Epithelial cell of proximal tubule (primary cell): ENCODE measurements around the gene DRAXIN. TPM values are rescaled to one million over a fixed set of nuclear protein-coding genes. Genes with fewer than 3 reads are reported as not detected.

ENCODE experiments used
- DNase-seq: peaks from one replicate; pipeline ENCODE4 v3.0.0-alpha.2; 2011; ENCODE audit warnings: low read depth
- H3K4me3 ChIP-seq: 2 replicates; pipeline ENCODE4 v1.5.1; 2011; ENCODE audit warnings: low read depth, mild to moderate bottlenecking, low read length
- total RNA-seq: library from RNA; depleted of rRNA; stranded (reverse); fragments of >200 nt; gene quantifications from 2 replicates; pipeline ENCODE4 v1.2.3, GENCODE V29; 2015
- TF ChIP-seq, protein P1 (sequence below): conservative IDR thresholded peaks from 2 replicates; pipeline ENCODE4 v1.5.1; 2012; ENCODE audit warnings: low read depth, mild to moderate bottlenecking, low read length

DRAXIN gene
- total RNA-seq, 1 donor from 2014 or later, result 0.12 TPM

DNA sequence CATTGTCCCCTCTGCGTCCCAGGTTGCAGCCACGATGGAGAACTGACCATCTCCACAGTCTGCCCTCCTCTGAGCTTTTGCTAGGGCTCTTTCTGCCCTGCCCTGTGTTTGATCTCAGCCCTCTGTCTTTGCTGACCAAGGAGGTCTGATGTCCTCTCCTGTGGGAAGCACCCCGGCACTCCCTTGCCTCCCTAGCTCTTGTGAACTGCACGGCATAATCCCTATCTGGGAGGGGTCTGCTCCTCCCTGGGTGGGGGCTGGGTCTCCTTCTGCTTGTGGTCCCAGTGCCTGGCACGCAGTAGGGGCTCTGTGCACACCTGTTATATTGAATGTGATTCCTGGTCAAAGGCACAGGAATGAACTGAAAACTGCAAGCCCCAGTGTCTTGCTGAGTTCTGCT, 2.4 kb downstream of the DRAXIN start:
- TF ChIP-seq, protein P1, sequence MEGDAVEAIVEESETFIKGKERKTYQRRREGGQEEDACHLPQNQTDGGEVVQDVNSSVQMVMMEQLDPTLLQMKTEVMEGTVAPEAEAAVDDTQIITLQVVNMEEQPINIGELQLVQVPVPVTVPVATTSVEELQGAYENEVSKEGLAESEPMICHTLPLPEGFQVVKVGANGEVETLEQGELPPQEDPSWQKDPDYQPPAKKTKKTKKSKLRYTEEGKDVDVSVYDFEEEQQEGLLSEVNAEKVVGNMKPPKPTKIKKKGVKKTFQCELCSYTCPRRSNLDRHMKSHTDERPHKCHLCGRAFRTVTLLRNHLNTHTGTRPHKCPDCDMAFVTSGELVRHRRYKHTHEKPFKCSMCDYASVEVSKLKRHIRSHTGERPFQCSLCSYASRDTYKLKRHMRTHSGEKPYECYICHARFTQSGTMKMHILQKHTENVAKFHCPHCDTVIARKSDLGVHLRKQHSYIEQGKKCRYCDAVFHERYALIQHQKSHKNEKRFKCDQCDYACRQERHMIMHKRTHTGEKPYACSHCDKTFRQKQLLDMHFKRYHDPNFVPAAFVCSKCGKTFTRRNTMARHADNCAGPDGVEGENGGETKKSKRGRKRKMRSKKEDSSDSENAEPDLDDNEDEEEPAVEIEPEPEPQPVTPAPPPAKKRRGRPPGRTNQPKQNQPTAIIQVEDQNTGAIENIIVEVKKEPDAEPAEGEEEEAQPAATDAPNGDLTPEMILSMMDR, result no peak
- no peak for DNase-seq
- H3K4me3 ChIP-seq, result no peak overlapping the region

DNA sequence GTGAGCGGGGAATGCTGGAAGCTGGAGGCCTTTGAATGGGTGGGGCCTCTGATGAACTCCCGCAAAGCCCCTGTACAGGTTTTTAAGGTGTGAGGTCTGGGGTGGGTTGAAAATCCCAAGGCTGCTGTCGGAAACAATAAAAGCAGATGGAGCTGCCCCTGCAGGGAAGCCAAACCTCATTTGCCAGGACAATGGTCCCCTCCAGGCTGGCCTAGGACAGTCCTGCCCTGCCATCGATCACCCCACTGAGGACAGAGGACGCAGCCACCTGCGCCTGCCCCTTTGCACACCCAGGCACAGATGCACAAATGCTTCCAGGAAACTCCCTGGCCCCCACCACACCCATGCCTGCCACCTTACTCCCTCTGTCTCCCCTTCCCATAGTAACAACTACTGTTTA, 4.4 kb downstream of the DRAXIN start:
- TF ChIP-seq, protein P1, result no peak
- no peak for DNase-seq
- H3K4me3 ChIP-seq, result no peak overlapping the region

DNA sequence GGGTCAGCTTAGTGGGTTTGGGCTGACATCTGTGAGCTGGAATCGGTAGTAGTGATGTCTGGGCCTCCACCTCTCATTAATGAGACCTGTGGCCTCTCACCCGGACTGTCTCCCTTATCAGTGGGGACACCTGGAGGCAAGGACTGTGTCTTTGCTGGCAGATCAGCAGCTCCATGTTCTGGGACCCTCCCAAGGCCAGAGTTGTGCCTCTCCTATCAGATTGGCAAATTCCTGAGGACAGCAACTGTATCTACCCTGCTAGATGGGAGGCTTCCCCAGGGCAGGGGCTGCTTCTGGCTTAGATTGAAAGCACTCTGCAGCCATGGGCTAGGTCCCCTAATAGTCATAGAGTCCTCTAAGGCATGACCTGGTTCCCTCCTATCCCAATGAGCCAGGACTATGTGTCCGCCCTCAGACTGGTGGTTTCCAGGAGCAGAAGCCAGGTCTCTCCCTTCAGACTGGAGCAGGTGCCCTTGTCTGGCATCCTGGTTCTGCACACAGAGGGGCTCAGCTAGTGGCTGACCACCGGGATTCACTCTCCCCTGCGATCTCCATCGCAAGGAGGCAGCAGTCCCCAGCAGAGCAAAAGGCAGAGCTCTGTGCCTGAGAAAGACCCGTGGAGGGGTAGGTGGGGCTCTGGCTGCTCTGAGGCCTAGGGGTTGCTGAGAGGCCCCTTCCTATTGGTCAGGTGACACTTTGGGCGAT, 5.8 kb downstream of the DRAXIN start:
- DNase-seq, result no peak
- TF ChIP-seq, protein P1, result no peak
- H3K4me3 ChIP-seq, result no peak overlapping the region

DNA sequence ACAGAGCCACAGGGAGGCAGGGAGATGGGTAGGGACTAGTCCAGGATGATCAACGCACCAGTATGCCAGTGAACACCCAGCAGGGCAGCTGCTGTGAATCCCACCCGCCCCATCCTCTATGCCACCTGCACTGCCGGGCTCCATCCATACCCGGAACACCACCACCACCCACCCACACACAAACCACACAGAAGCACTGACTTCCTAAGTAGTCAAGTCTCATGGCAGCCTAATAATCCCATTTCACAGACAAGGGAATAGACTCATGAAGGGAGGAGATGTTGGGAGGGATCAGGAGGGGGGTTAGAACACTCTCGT, 6.3 kb downstream of the DRAXIN start:
- TF ChIP-seq, protein P1, result no peak
- no peak overlapping the region for H3K4me3 ChIP-seq
- no peak for DNase-seq

DNA sequence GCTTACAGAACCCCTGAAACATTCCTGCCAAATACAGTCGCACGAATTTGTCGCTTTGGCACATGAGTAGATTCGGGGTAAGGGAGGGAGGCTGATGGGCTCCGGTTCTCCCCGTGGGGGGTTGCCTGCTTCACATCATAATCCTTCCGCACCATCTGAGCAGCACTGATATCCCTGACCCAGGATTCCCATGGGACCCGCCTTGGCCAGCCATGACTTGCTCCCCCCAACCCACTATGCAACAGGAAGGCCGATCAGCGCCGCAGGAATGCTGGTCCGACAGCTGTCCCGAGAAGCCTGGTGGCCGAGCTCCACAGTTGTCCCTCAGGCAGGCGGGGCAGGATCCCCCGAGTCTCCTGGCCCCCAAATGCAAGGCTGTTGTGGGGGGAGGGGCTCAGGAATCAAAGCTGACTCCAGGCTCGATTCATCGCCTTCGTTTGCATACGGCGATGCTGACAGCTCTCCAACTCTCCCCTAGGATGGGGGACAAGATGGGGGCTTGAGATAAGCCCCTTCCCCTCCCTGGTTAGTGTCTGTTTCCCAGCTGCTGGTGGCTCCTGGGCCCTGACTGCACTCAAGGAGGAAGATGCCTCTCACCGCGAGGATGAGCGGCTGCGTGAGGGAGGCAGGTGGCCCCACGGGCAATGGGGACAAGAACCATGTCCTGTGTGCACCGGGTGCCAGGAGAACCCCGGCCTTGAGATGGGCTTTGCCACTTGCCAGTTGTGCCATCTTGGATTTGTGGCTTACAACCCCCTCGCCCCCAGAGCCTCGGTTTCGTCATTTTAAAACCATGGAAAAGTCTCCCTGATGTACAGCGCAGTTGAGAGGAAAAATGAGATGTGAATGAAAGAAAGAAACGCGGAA, 9.3 kb downstream of the DRAXIN start:
- TF ChIP-seq, protein P1, result no peak
- no peak overlapping the region for H3K4me3 ChIP-seq
- no peak for DNase-seq

DNA sequence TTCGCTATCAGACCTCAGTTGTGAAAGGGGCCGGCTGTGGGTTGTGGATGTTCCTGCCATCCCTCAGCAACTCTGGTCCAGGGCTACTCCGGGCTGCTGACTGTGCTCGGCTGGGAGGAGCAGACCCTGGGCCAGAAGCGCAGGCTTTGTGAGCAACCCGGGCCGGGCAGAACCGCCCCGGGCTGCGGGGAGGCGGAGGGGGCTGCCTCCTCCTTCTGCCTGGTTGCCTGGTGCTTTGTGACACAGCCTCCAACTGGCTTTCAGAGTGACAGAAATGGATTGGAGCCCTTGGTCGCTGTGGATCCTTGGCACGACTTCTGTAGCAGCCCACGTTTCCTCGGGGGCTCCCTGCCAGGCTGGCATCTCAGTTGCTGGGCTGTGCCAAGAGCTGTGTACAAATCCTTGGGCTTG, 10.0 kb downstream of the DRAXIN start:
- no peak overlapping the region for H3K4me3 ChIP-seq
- DNase-seq, result no peak
- TF ChIP-seq, protein P1, result no peak
